ENCODE measurements around the gene TANC1.
"Not testable (repeated sequence)": the region's sequence is repeated elsewhere in the genome, so short reads cannot be mapped to it uniquely, and the experiment has no call there.

Gene TANC1

DNA sequence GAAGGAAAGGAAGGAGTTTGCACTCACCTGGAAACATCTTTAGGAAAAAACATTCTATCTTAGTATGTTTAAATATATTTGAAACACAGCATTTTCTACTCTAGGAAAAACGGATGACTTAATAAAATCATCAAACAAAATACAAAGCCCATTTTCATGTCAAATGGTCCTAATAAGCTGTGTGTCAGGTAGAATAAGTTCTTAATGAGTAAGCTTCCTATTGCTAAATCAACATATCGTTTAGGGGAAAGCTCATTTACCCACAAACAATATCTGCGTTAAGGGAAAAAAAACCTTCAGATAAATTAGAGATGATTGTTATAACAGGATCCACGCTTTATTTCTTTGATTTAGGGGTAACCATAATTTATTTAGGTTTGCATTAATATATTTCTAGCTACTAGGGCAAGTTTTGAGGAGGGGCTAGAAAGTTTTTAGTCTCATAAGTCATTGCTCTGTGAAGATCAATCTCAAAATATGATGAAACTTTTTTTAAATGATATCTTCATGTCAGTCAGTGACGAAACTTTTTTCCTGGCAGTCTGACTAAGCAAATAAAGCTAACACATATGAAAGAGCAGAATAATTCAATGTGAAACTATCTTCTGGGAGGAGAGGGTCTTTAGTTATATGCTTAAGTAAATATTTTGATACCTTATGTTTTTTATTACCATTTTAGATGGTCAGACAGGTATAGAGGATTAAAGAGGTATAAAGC is 170.9 kb downstream of the TANC1 start:
- TF ChIP-seq, protein P1, sequence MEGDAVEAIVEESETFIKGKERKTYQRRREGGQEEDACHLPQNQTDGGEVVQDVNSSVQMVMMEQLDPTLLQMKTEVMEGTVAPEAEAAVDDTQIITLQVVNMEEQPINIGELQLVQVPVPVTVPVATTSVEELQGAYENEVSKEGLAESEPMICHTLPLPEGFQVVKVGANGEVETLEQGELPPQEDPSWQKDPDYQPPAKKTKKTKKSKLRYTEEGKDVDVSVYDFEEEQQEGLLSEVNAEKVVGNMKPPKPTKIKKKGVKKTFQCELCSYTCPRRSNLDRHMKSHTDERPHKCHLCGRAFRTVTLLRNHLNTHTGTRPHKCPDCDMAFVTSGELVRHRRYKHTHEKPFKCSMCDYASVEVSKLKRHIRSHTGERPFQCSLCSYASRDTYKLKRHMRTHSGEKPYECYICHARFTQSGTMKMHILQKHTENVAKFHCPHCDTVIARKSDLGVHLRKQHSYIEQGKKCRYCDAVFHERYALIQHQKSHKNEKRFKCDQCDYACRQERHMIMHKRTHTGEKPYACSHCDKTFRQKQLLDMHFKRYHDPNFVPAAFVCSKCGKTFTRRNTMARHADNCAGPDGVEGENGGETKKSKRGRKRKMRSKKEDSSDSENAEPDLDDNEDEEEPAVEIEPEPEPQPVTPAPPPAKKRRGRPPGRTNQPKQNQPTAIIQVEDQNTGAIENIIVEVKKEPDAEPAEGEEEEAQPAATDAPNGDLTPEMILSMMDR (IDR thresholded peaks at IDR 0.05; ENCODE audit: low read length, missing control alignments), result no peak
- no peak overlapping the region for H3K4me3 ChIP-seq (replicated peaks; ENCODE audit: low read depth, low read length)
- DNase-seq (ENCODE audit: low read depth), result peak; percentile 69

DNA sequence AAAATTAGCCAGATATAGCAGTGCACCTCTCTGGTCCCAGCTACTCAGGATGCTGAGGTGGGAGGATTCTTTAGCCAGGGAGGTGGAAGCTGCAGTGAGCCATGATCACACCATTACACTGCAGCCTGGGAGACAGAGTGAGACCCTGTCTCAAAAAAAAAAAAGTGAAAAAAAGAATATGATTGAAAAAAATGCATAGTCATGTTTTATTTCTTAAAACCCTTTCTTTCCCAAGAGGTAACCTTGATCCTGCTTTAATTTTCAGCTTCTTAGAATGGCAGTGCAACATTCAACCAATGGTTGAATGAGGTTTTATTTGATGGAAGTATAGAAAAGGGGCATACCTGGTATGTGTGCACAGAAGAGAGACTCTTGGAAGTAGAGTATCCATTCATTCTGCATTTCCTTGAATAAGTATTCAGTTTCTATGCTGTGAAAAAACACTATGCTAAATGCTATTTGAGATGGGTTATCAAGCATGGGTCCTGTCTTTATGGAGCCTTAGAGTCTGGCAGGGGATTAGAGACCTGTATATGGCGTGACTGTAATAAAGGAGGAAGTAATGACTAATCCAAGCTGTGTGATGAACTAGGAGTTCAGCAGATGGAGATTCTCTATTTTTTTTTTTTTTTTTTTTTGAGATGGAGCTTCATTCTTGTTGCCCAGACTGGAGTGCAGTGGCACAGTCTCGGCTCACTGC is 171.8 kb downstream of the TANC1 start:
- TF ChIP-seq, protein P1 (IDR thresholded peaks at IDR 0.05; ENCODE audit: low read length, missing control alignments), result no peak
- H3K4me3 ChIP-seq (replicated peaks; ENCODE audit: low read depth, low read length), result no peak overlapping the region
- peak; percentile 87 for DNase-seq (ENCODE audit: low read depth)

DNA sequence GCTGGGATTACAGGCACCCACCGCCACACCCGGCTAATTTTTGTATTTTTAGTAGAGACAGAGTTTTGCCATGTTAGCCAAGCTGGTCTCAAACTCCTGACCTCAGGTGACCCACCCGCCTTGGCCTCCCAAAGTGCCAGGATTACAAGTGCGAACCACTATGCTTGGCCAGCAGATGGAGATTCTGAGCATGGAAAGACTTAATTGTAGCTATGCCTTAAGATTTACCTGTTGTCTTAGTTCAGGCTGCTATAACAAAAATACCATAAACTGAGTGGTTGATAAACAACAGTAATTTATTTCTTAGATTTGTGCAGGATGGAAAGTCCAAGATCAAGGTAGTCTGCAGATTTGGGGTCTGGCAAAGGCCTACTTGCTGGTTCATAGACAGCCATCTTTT is 172.4 kb downstream of the TANC1 start:
- DNase-seq (ENCODE audit: low read depth); H3K4me3 ChIP-seq (replicated peaks; ENCODE audit: low read depth, low read length): not testable (repeated sequence)

DNA sequence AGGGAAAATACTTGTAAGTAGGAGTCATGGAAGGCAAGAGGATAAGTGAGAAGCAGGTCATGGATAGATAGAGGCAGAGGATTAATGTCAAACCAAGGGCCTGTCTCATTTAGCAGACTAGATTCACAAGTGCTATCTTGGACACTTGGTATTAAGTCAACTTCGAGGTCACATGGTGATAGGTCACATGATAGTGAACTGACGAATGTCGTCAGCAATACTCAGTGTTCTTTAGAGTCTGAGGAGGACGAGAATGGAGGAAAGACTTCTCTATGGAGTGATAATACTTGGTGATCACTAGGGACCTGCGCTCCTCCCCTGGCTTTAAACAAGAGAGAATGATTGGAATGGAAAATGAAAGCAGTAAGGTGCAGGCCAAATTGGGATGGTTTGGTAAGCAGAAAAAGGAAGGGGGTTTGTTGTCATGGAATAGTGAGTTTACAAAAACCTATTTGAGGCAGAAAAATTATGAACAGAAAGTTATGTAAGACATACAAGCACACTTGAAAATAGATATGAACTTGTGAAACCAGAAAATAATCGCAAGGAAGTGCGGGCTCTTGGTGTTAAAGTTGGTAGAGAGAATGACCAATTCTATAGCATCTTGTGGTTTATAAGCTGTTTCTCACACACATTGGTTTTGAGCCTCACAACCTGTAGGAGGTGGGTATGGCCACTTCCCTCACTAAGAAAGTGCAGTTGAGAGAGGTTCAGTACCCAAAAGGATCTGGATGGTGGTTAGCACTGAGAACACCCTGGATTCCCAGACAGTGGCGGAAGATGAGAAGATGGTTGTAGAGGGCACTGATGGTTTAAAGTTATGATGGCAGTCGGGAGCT is 176.6 kb downstream of the TANC1 start:
- H3K4me3 ChIP-seq (replicated peaks; ENCODE audit: low read depth, low read length), result no peak overlapping the region
- TF ChIP-seq, protein P1 (IDR thresholded peaks at IDR 0.05; ENCODE audit: low read length, missing control alignments), result no peak
- no peak for DNase-seq (ENCODE audit: low read depth)

DNA sequence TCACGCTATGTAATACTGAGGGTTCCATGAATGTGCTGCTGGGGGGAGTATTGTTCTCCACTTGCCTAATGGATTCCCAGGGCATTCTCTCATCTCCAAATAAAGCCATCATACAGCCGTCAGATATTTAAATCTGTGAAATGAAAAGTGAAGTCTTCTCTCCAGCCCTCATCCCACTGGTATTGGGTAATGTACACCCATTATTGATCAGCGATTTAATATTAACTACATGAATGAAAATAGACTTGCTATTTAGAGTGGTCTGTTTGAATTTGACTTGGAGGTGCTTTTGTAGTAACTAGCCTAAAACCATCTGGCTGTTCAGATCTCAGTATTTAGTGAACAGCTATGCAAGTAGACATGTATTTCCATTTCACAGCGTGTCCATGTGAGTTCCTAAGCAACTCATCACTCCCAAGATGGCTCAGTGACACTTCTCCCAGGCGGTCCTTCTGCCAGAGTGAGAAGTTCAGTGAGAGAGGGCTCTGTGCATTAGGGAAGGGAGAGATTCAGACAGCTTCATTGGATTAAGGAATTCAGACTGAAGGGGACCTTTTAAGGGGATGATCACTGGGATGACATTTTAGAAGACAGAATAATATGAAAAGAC is 177.4 kb downstream of the TANC1 start:
- no peak for DNase-seq (ENCODE audit: low read depth)
- no peak overlapping the region for H3K4me3 ChIP-seq (replicated peaks; ENCODE audit: low read depth, low read length)
- TF ChIP-seq, protein P1 (IDR thresholded peaks at IDR 0.05; ENCODE audit: low read length, missing control alignments), result no peak

DNA sequence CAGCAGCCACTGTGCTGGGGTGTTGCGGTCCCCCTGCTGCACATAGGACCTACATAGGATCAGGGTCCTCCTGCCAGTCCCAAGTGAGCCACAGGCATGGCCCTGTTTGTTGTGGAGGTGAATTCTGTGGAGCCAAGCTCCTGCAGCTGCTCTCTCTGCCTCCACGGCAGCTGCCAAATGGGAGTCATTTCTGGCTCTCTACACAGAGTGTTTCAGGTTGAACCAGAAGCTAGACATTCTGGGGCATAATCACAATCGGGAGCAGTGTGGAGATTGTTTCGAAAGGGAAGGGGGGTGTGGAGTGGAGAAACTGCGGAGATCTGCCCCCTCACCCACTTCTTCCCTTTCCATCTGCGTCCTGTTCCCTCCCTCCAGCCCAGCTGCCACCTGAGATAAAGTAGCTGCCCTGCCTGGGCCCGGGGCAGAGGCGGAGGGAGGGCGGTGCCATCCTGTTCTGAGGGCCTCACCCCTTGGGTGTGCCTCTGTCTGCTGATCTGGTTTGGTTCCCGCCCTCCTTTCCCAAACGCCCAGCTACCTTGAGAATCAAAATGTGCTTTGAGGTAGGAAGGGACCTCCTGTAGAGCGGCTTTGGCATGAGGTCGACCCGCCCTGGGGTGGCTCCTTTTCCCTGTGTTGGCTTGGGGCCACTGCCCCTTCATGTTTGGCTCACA is 178.7 kb downstream of the TANC1 start:
- H3K4me3 ChIP-seq (replicated peaks; ENCODE audit: low read depth, low read length), result no peak overlapping the region
- no peak for DNase-seq (ENCODE audit: low read depth)
- TF ChIP-seq, protein P1 (IDR thresholded peaks at IDR 0.05; ENCODE audit: low read length, missing control alignments), result no peak
